ENCODE measurements around the gene ZNF579.

DNA sequence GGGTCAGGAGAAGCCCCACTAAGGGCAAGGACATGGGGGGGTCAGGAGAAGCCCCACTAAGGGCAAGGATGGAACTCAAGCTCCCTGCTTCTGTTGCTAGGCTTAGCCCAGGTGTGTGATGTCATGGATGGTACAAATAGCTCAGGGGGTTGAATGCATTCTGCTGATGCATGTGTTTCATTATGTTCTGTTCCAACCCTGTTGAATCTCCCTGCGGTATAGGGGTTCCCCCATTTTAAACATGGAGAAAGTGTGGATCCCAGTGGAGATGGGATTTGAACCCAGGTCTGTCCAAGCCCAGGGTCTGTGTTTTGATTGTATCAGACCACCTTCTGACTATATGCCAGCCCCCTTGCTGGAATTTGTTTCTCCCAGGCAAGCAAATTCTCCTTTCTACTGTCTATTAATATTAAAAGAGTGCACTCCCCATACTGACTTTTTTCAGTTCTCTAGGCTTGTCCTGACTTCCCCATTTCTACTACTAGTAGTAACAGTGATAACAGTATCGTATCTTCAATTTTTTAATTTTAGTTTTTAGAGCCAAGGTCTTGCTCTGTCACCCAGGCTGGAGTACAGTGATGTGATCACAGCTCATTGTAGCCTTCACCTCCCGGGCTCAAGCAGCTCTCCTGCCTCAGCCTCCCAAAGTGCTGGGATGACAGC is 31.5 kb upstream of the ZNF579 start:
- TF ChIP-seq POLR2AphosphoS5 (IDR thresholded peaks at IDR 0.05; ENCODE audit: borderline replicate concordance, low read depth, low read length) (no peak), EZH2 (IDR thresholded peaks at IDR 0.05) (no peak), FOXP2 (optimal IDR thresholded peaks at IDR 0.05; ENCODE audit: control extremely low read depth, extremely low read length, insufficient read depth) (no peak)
